Kidney glomerular epithelial cell (primary cell): Measurements from ENCODE around the gene VPS37C.
"Not testable (repeated sequence)": the region's sequence is repeated elsewhere in the genome, so short reads cannot be mapped to it uniquely, and the experiment has no call there.

Experiments used
- DNase-seq: peaks from one replicate; lab custom pipeline; 2025; lab: John Stamatoyannopoulos, UW

VPS37C gene

DNA sequence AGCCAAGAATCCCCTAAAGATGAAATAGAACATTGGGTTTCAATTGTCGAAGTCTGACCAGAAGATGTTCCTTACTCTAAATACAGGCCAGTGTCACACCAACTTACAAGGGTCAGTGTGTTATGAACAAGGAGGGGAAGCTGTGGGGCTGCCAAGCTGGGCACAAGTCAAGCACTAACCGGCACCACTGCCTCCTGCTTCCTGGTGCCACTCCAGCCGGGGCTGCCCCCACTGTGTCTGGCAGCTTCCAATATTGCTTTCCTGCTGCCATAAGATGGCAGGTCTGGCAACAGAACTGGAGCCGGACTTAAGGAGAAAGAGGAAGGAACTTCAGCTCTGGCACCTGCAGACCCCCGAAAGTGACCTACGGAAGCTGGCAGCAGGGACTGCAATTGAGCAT is 13.7 kb upstream of the VPS37C start:
- DNase-seq = no peak

DNA sequence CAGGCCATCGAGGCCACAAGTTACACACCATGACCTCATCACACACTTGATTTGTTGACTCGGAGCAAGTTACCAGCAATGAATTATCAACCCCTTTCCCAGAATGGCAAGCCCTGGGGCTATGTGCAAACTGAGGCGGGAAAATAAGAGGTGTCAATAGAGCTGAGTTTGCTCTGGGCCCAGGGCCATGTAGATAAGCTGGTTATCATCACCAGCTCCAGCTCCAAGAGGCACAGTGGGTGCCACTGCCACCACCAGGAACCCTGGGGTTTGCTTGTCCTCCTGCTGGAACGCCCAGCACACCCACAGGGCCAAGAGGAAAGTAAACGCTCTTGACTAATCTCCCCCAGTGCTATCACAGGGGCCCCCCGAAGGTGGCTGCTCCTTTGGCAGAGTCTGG is 13.0 kb upstream of the VPS37C start:
- no peak for DNase-seq

DNA sequence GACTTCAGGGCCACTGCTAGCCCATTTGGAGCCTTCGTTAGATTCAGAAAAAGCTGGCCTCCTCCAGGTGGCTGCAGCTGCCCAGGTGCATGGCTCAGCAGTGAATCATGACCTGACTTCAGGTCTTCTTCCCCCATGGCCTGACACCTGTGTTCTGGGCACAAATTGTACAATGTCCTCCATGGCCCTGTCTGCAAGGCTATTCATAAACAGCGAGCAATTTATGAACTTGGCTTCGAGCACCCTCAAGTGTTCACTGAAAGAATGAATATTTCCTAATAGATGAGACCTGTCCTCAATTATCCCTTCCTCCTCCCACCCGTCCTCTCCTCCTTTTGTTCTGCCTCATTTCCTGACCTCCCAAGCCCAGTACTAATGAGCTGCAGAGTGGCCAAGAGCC is 12.2 kb upstream of the VPS37C start:
- DNase-seq = peak; percentile 13

DNA sequence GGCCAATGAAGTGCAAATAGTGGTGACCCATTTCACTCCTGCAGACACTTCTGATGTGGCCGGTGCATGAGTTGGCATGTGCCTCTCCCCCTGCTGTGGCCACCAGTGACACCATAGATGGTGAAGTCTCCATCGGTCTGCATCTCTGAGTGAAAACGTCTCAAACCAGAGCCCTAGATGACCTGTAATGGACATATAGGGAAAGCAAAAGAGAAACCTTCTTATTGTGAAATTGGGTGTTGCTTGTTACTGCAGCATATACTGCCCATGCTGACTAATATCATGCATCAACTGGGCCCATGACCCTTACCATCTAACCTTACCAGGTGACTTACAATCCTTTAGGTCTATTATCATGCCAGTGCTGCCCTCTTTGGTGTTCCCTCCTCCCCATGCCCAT is 11.7 kb upstream of the VPS37C start:
- DNase-seq = no peak

DNA sequence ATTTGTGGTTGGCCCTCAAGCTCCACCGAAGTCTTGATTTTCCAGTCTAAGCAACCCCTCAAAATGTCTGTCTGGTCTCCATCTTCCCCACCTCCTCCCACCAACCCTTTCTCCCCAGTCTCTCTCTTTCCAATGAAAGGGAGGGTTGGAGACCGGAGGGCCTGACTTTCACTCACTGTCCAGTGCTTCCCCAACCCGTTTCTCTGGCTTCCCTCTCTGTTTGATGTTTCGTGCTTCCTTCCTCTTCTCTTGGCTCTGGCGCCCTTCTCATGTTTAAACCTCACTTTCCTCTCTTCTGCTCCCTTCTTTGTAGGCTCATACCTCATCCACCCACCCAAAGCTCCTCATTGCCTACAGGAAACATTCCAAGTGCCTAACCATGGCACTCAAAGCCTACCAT is 11.1 kb upstream of the VPS37C start:
- no peak for DNase-seq

DNA sequence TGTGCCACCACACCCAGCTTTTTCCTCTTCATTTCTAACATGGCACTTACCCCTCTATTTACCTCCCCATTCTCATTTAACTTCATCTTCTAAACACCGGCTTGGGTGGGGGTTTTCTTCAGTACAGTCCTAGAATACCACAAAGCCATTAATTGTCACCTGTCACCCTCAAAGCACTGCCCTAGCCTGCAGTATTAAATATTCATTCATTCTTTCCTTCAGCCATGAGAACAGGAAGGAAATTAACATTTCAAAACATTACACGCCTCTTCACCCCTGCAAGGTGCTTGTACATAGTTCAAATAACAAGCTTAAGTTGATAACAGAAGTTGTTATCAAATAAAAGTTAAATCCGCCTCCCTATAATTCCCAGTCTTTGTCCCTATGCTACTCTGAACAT is 10.7 kb upstream of the VPS37C start:
- DNase-seq = no peak

DNA sequence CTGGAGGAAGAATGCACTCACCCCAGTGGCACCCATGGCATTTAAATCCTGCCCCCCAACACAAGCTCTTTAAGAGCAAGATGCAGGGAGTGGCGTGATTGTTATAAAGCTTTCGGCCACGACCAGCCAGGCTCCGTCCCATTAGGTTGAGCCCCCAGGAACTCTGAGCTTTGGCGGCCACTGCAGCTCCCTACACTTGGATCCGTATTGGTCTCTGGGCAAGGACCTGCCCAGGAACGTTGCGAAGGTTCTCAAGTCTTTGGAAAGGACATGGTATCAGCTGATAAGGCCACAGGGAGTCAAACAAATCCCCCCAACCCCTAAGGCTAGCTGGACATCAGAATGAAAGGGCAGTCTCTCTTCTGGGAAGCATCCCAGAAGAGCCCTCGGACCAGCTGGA is 9.3 kb upstream of the VPS37C start:
- DNase-seq = no peak

DNA sequence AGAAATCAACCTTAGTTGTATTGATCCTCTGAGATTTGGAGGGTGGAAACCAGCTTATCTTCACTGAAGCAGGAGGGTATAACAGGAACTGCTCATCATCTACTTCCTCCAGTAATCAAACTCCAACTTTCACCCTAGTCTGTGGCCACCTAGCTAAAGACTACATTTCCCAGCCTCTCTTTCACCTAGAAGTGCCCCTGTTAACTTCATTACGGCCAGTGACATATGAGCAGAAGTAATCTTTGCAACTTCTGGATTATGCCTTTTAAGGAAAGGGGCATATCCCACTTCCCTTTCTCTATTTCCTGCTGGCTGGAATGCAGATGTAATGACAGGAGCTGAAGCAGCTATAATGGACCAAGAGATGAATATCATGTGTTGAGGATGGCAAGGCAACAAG is 7.6 kb upstream of the VPS37C start:
- DNase-seq = no peak

DNA sequence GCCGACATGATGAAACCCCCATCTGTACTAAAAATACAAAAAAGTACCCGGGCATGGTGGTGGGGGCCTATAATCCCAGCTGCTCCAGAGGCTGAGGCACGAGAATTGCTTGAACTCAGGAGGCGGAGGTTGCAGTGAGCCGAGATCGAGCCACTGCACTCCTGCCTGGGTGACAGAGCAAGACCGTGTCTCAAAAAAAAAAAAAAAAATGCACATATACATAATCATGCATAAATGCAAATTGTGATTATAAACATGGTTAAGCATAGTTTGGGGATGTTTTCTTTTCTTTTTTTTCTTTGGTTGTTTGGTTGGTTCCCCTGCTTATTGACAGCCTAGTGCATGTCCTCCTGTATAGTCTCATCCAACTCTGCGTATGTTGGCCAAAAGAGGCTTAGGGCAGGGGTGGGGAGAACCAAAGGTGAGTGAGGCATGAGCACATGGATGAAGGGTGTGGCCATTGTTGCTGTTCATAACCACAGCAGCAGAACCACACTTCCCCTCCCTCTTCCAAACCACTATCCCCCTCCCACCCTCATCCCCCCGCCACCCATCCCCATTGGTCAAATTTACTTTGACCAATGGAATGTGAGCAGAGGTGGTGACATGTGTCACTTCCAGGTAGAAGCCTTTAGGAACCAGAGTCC is 6.9 kb upstream of the VPS37C start:
- no peak for DNase-seq

DNA sequence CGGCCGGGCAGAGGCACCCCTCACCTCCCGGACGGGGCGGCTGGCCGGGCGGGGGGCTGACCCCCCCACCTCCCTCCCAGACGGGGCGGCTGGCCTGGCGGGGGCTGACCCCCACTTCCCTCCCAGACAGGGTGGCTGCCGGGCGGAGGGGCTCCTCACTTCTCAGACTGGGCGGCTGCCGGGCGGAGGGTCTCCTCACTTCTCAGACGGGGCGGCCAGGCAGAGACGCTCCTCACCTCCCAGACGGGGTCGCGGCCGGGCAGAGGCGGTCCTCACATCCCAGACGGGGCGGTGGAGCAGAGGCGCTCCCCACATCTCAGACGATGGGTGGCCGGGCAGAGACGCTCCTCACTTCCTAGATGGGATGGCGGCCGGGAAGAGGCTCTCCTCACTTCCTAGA is 5.1 kb upstream of the VPS37C start:
- DNase-seq = not testable (repeated sequence)

DNA sequence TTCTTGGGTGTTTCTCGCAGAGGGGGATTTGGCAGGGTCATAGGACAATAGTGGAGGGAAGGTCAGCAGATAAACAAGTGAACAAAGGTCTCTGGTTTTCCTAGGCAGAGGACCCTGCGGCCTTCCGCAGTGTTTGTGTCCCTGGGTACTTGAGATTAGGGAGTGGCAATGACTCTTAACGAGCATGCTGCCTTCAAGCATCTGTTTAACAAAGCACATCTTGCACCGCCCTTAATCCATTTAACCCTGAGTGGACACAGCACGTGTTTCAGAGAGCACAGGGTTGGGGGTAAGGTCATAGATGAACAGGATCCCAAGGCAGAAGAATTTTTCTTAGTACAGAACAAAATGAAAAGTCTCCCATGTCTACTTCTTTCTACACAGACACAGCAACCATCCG is 4.6 kb upstream of the VPS37C start:
- not testable (repeated sequence) for DNase-seq

DNA sequence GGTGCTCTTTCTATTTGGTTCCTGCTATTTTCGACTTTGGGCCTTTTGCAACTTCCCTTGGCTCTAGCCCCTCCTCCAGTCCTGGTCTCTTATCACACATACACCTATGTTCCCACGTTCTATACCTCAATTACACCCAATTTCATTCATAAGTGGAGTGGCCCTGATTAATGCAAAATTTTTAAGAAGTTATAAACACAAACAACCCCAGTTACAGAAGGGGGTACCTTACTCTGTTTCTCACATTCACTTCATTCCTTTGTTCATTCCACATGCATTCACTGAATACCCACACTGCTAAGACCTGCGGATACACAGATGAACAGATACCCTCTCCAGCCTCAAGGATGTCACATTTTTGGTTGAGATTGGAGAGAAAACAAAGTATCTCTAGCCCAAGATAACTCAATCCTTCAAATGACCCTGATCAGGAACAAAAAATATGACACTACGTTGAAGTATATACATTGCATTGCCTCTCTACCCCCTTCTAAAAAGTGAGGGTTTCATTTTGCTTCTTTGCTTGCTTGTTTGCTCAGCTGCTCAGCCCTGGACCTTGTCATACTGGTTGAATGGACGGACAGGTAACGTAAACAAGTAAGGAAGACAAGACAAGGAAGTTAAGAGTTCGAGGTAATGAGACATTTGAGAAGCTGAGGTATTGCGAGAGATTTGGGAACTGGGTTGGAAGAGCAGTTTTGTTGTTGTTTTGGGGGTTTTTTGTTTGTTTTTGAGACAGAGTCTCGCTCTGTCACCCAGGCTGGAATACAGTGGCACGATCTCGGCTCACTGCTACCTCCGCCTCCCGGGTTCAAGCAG is 3.6 kb upstream of the VPS37C start:
- no peak for DNase-seq

DNA sequence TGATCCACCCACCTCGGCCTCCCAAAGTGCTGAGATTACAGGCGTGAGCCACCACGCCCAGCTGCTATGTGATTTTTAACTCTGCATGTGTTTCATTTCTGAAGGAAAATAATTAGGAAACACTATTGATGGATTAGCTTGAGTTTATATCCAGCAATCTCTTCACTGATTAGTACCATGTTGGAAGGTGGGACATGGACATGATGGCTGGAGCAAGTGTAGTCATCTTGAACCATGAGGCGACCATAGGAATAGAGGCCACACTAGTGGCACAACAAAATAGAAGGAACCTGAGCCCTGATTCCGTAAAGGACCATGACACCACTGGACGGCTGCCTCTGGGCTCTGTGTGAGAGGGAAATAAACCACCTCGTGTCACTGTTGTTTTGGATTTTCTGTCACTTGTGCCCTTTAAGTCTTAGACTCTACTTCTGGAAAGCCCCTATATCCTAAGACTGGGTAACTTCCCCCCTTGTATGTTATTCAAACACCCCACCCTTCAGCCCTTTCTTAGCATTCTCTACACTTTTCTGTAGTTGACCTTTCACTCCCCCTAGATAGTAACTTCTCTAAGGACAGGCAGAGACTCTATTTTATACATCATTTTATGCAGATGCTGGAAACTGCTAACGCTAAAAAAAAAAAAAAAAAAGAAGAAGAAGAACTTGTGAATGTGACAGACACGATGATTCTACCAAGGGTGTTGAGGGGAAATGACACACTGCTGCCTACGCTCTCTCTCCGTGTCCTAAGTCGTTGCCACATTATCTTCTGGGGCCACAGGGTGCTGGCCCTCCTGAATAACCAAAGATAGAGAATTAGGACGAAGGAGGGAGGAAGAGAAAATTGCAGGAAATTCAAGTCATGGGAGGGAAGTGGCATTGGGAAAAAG is 2.7 kb upstream of the VPS37C start:
- DNase-seq = no peak

DNA sequence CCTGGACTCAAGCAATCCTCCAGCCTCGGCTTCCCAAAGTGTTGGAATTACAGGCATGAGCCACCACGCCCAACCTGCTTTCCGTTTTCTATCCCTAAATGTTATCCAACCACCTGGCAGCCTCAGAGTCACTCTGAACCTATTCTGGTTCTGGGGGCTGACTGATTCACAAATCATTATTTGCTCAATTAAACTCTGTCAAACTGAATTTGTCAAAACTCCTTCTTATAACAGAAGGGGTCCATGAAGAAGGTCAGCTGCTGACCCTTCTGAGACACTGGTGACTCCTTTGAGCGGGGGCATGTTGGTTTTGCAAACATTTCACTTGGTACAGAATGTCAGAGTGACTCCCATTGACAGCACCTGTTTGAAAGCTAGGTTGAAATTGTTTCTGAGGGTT is 1.8 kb upstream of the VPS37C start:
- DNase-seq = no peak

DNA sequence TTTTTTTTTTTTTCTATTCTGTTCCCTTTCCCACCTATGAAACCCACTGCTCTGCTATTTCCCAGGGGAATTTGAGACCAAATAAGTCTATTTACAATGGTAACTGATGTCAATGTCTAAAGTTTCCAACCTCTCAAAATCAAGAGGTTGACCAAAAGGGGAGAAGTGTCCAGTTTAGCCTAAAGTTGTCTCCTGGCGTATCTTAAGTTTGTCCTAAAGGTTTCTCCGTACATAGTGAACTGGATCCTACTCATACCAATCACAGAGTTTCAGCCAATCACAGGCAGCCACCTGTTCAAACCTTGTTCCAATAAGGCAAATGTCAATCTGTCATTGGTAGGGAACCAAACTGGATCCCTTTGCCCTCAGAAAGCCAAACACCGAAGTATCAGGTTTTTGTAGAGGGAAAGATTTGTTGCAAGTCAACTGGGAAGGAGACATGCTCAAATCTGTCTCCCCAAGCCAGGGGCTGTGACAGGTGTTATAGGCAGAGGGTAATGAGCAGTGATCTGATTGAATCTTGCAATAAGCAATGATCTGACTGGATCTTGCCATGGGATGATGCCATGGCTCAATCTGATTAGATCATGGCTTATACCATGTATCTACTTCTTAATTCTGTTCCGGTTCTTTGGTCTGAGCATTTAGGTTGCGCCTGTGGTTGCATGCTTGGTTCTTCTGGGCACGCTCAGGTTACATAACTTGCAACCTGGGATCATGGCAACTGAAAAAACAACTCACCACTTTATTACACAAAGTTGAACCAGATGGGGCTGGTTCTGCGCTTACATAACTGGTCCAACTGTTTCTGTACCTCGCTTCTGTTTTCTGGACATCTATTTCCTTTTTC is 1.1 kb upstream of the VPS37C start:
- peak; percentile 35 for DNase-seq

DNA sequence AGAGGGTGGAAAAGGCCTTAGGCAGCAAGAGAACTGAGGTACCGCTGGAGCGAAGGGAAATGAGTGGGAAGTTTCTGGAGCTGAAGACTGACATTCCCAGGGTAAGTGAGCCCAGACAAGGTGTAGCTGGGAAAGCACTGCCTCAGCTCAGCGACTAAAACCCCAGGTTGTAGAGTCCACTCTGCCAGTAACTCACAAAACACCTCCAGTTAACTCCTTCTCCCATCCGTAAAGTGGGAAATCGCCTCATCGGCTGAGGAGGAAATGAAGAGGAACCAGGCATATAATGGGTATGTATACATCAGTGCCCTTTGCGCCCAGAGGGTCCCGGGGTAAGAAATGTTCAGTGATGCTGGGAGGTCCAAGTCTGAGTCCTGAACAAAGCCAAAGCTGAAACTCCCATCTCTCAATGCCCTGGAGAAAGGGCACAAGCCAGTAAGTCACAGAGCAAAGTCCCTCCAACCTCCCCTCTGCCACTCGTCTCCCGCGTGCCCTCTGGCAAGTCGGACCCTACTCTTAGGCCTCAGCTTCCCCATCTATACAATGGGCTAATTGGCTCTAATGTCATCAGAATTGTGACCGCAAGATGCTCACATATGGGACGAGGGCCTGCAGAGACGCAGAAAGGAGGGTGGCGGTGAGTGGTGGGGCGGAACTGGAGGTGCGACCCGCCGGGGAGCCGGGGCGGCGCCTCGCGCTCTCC is 588 bp downstream of the VPS37C start:
- DNase-seq = no peak

DNA sequence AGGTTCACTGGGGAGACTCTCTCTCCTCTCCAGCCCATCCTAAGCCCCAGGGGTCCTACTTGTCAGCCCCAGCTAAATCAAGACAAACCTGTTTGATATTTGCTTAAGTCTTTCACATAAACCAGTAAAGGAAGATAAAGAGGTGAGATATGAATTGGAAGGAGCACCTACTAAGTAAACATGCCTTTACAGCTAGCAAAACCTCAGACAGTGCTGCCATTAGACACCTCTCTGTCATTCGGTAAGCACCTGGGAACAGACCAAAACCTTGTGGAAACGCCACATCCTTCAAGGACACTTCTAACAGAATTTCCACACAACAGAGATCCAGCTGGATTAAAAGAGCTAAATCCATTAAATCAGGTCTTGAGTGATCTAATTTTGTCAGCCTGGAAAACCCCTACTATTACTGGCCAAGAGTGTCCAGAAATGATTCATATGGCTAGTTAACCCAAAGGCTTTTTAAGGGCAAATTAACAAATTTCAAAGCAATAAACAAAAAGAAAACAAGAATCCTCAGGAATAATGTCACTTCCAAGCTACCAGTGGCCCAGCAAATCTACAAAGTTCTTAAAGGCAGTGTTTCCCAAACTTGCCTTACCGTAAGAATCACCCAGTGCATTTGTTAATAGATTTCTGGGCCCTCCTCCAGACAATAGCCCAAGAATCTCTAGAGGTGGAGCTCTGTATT is 2.4 kb downstream of the VPS37C start:
- DNase-seq = peak; percentile 66

DNA sequence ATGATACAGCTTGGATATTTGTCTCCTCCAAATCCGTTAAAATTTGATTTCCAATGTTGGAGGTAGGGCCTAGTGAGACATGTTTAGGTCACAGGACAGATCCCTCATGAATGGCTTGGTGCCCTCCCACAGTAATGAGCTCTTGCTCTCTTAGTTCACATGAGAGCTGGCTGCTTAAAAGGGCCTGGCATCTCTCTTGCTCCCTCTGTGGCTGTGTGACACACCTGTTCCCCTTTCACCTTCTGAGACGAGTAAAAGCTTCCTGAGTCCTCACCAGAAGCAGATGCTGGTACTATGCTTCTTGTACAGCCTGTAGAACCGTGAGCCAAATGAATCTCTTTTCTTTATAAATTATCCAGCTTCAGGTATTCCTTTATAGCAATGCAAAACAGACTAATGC is 3.5 kb downstream of the VPS37C start:
- DNase-seq = no peak

DNA sequence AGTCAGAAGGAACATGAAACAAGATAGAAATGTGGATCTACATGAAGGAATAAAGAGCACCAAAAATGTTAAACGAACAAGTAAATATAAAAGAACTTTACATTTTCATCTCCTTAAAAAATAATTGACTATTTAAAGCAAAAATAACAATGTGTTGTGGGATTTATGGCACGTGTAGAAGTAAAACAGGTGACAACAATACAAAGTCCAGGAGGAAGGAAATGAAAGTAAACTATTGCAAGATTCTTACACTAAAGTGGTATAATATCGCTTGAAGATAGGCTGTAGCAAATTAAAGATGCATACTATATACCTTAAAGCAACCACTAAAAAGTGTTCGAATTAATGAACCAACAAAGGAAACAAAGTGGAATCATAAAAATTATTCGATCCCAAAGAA is 5.5 kb downstream of the VPS37C start:
- DNase-seq = no peak

DNA sequence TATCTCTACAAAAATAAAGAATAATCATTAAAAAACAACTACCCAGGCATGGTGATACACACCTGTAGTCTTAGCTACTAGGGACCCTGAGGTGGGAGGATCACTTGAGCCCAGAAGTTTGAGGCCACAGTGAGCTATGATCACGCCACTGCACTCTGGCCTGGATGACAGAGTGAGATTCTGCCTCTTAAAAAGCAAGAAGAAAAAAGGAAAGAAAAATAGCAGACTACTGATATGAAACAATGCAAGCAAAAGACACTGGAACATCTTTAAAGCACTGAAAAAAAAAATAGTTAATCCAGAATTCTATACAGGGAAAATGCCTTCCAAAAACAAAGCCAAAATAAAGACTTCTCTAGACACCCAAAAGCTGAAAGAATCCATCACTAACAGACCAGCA is 5.9 kb downstream of the VPS37C start:
- no peak for DNase-seq

DNA sequence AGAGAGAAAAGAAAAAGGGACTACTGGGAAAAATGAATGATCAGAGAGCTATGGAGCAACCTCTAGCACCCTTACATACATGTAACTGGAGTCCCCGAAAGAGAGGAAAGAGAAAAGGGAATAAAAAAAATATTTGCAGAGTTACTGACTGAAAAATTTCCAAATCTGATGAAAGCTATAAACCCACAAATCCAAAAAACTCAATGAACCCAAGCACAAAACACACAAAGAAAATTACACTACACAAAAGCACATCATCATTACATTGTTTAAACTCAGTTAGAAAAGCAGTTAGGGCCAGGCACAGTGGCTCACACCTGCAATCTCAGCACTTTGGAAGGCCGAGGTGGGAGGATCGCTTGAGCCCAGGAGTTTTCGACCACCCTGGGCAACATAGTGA is 6.7 kb downstream of the VPS37C start:
- DNase-seq = no peak
